ENCODE data around the gene RET.

RET gene

DNA sequence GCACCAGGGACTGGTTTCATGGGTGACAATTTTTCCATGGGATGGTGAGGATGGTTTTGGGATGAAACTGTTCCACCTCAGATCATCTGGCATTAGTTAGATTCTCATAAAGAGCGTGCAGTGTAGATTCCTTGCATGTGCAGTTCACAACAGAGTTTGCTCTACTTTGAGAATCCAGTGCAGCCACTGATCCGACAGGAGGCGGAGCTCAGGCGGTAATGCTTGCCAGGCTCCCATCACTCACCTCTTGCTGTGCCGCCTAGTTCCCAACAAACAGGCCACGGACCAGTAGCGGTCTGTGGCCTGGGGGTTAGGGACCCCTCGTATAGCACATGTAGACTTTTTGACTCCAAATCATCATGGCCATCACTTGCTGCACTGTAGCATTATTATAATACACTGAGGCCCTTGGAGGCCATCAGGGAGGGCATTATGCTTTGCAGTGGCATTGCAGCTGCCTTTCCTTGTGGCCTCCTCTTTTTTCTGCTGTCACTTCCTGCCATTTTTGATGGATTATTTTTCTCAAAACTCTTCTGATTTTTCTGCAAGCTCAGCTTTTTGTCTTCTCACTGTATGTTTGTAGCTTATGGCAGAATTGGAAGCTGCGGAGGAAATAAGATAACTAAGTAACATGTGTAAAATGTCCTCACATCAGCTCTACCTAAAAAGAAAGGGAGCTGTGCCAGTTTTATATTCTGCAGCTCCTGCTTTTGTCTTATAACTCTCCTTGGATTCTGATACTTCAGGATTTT is 79.9 kb downstream of the RET start:
- Histone ChIP-seq H3K79me2 (ENCODE audit: control insufficient read depth, low read length) (peaks cover 35% of the 10 kb centered on the region), H3K4me1 (ENCODE audit: control insufficient read depth, low read length) (no peaks in the 10 kb centered on the region), H3K4me2 (ENCODE audit: low read length) (no peak overlapping the region), H3K4me3 (ENCODE audit: low read length) (no peak overlapping the region), H3K27ac (ENCODE audit: low read depth, low read length) (no peak overlapping the region), H3K36me3 (ENCODE audit: control insufficient read depth, low read length) (peaks cover 7% of the 10 kb centered on the region), H4K20me1 (ENCODE audit: control insufficient read depth, insufficient read depth, low read depth, low read length) (no peaks in the 10 kb centered on the region), H3K9me3 (ENCODE audit: control insufficient read depth, insufficient read depth, low read length) (no peaks in the 10 kb centered on the region), H3K27me3 (ENCODE audit: control insufficient read depth, low read length) (no peaks in the 10 kb centered on the region), H3F3A (ENCODE audit: control insufficient read depth, insufficient read depth) (no peaks in the 10 kb centered on the region), H3K9me2 (replicated peaks; ENCODE audit: control insufficient read depth, low read length) (no peaks in the 10 kb centered on the region)
- no peak for TF ChIP-seq EZH2phosphoT487 (IDR thresholded peaks at IDR 0.05; ENCODE audit: borderline replicate concordance, low read length)
- TF ChIP-seq, protein P1, sequence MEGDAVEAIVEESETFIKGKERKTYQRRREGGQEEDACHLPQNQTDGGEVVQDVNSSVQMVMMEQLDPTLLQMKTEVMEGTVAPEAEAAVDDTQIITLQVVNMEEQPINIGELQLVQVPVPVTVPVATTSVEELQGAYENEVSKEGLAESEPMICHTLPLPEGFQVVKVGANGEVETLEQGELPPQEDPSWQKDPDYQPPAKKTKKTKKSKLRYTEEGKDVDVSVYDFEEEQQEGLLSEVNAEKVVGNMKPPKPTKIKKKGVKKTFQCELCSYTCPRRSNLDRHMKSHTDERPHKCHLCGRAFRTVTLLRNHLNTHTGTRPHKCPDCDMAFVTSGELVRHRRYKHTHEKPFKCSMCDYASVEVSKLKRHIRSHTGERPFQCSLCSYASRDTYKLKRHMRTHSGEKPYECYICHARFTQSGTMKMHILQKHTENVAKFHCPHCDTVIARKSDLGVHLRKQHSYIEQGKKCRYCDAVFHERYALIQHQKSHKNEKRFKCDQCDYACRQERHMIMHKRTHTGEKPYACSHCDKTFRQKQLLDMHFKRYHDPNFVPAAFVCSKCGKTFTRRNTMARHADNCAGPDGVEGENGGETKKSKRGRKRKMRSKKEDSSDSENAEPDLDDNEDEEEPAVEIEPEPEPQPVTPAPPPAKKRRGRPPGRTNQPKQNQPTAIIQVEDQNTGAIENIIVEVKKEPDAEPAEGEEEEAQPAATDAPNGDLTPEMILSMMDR (IDR thresholded peaks at IDR 0.05; ENCODE audit: low read depth, low read length, poor library complexity, severe bottlenecking), result no peak

- Histone ChIP-seq H3K27ac (ENCODE audit: low read depth, low read length) (no peak overlapping the region), H3K9me2 (replicated peaks; ENCODE audit: control insufficient read depth, low read length) (no peaks in the 10 kb centered on the region), H3K4me1 (ENCODE audit: control insufficient read depth, low read length) (no peaks in the 10 kb centered on the region), H3K27me3 (ENCODE audit: control insufficient read depth, low read length) (no peaks in the 10 kb centered on the region), H4K20me1 (ENCODE audit: control insufficient read depth, insufficient read depth, low read depth, low read length) (no peaks in the 10 kb centered on the region), H3K4me3 (ENCODE audit: low read length) (no peak overlapping the region), H3K4me2 (ENCODE audit: low read length) (no peak overlapping the region), H3F3A (ENCODE audit: control insufficient read depth, insufficient read depth) (no peaks in the 10 kb centered on the region), H3K79me2 (ENCODE audit: control insufficient read depth, low read length) (peaks cover 23% of the 10 kb centered on the region), H3K9me3 (ENCODE audit: control insufficient read depth, insufficient read depth, low read length) (no peaks in the 10 kb centered on the region), H3K36me3 (ENCODE audit: control insufficient read depth, low read length) (peaks cover 12% of the 10 kb centered on the region)
- TF ChIP-seq, protein P1 (IDR thresholded peaks at IDR 0.05; ENCODE audit: low read depth, low read length, poor library complexity, severe bottlenecking), result no peak
- no peak for TF ChIP-seq EZH2phosphoT487 (IDR thresholded peaks at IDR 0.05; ENCODE audit: borderline replicate concordance, low read length)
Observed at GRCh38 chr10:43158636-43159035, 81.8 kb downstream of the RET start.

- no peaks in the 10 kb centered on the region for H3F3A ChIP-seq (ENCODE audit: control insufficient read depth, insufficient read depth)
- H4K20me1 ChIP-seq (ENCODE audit: control insufficient read depth, insufficient read depth, low read depth, low read length), result no peaks in the 10 kb centered on the region
- no peak overlapping the region for H3K4me2 ChIP-seq (ENCODE audit: low read length)
- no peaks in the 10 kb centered on the region for H3K4me1 ChIP-seq (ENCODE audit: control insufficient read depth, low read length)
- H3K9me2 ChIP-seq (replicated peaks; ENCODE audit: control insufficient read depth, low read length), result no peaks in the 10 kb centered on the region
- no peaks in the 10 kb centered on the region for H3K27me3 ChIP-seq (ENCODE audit: control insufficient read depth, low read length)
- peaks cover 13% of the 10 kb centered on the region for H3K79me2 ChIP-seq (ENCODE audit: control insufficient read depth, low read length)
- peaks cover 12% of the 10 kb centered on the region for H3K36me3 ChIP-seq (ENCODE audit: control insufficient read depth, low read length)
- no peak for TF ChIP-seq EZH2phosphoT487 (IDR thresholded peaks at IDR 0.05; ENCODE audit: borderline replicate concordance, low read length)
- TF ChIP-seq, protein P1 (IDR thresholded peaks at IDR 0.05; ENCODE audit: low read depth, low read length, poor library complexity, severe bottlenecking), result no peak
- H3K4me3 ChIP-seq (ENCODE audit: low read length), result no peak overlapping the region
- no peak overlapping the region for H3K27ac ChIP-seq (ENCODE audit: low read depth, low read length)
- no peaks in the 10 kb centered on the region for H3K9me3 ChIP-seq (ENCODE audit: control insufficient read depth, insufficient read depth, low read length)
Observed at GRCh38 chr10:43160046-43160920, 83.4 kb downstream of the RET start.

Data from DOHH2 (cell line).